GM23338 (cell line): Measurements from ENCODE around the gene KLK13. TPM values are rescaled to one million over a fixed set of nuclear protein-coding genes. Genes with fewer than 3 reads are reported as not detected.

Experiments
- ATAC-seq: fragments of 200-7000 bp; cut with Tn5 transposase; 3 replicates; pipeline ENCODE4 v1.9.1; 2020
- DNase-seq: peaks from one replicate; pipeline ENCODE4 v3.0.0-alpha.2; 2015; ENCODE audit warnings: low spot score
- H2AFZ ChIP-seq: fragments of 200-600 bp; sonication (generic); 2 replicates; pipeline ENCODE4 v1.8.0; 2016; ENCODE audit warnings: antibody characterized with exemption, mild to moderate bottlenecking, moderate library complexity
- H3F3A ChIP-seq: fragments of 200-600 bp; sonication (generic); replicated peaks from 2 replicates; pipeline ENCODE4 v1.8.0; 2017; ENCODE audit warnings: antibody characterized with exemption, mixed run types, low read depth
- H3K27ac ChIP-seq: fragments of 200-600 bp; sonication (generic); 2 replicates; pipeline ENCODE4 v1.6.1; 2016; ENCODE audit warnings: low read depth
- H3K27me3 ChIP-seq: fragments of 200-600 bp; sonication (generic); 2 replicates; pipeline ENCODE4 v1.8.0; 2016; ENCODE audit warnings: mild to moderate bottlenecking, mixed run types, moderate library complexity; ENCODE audit not compliant: insufficient read depth
- H3K36me3 ChIP-seq: fragments of 200-600 bp; sonication (generic); 2 replicates; pipeline ENCODE4 v1.8.0; 2016; ENCODE audit warnings: mild to moderate bottlenecking; ENCODE audit not compliant: insufficient read depth
- H3K4me1 ChIP-seq: fragments of 200-600 bp; sonication (generic); 2 replicates; pipeline ENCODE4 v1.8.0; 2016; ENCODE audit warnings: mild to moderate bottlenecking, moderate library complexity; ENCODE audit not compliant: insufficient read depth
- H3K4me2 ChIP-seq: fragments of 200-600 bp; sonication (generic); 2 replicates; pipeline ENCODE4 v1.7.1; 2017; ENCODE audit warnings: mixed run types
- H3K4me3 ChIP-seq: fragments of 200-600 bp; sonication (generic); 2 replicates; pipeline ENCODE4 v1.6.1; 2016; ENCODE audit warnings: mixed run types
- H3K79me2 ChIP-seq: fragments of 200-600 bp; sonication (generic); replicated peaks from 2 replicates; pipeline ENCODE4 v1.8.0; 2017; ENCODE audit warnings: mild to moderate bottlenecking; ENCODE audit not compliant: insufficient read depth
- H3K9me2 ChIP-seq: fragments of 200-600 bp; sonication (generic); 2 replicates; pipeline ENCODE4 v1.8.0; 2017; ENCODE audit not compliant: insufficient read depth
- H4K20me1 ChIP-seq: fragments of 200-600 bp; sonication (generic); replicated peaks from 2 replicates; pipeline ENCODE4 v1.8.0; 2017; ENCODE audit warnings: mild to moderate bottlenecking; ENCODE audit not compliant: insufficient read depth
- H3K27ac Mint-ChIP-seq: 2 replicates; pipeline ENCODE4 v1.8.0; 2020; ENCODE audit warnings: inconsistent platforms, mild to moderate bottlenecking, moderate library complexity, mixed read lengths
- H3K27me3 Mint-ChIP-seq: 3 replicates; pipeline ENCODE4 v1.8.0; 2022; ENCODE audit warnings: low read depth, mild to moderate bottlenecking, moderate library complexity, mixed read lengths, inconsistent platforms; ENCODE audit not compliant: insufficient read depth, poor library complexity
- H3K36me3 Mint-ChIP-seq: 3 replicates; pipeline ENCODE4 v1.8.0; 2021; ENCODE audit warnings: low read depth, mild to moderate bottlenecking, inconsistent platforms, moderate library complexity, mixed read lengths
- H3K4me1 Mint-ChIP-seq: 3 replicates; pipeline ENCODE4 v1.8.0; 2020; ENCODE audit warnings: mild to moderate bottlenecking, inconsistent platforms, mixed read lengths
- H3K4me3 Mint-ChIP-seq: 3 replicates; pipeline ENCODE4 v1.8.0; 2021; ENCODE audit warnings: moderate library complexity, mild to moderate bottlenecking, inconsistent platforms, mixed read lengths
- H3K9me3 Mint-ChIP-seq: 3 replicates; pipeline ENCODE4 v1.8.0; 2020; ENCODE audit warnings: moderate library complexity, mild to moderate bottlenecking, inconsistent platforms, mixed read lengths
- CREB1 ChIP-seq: fragments of 250-450 bp; sonication (Bioruptor Pico); IDR thresholded peaks from 2 replicates; pipeline ENCODE4 v1.5.0; 2020; ENCODE audit warnings: low read depth, mild to moderate bottlenecking, moderate library complexity
- EZH2 ChIP-seq: fragments of 200-600 bp; sonication (generic); IDR thresholded peaks from one replicate; pipeline ENCODE4 v1.8.0; 2017; ENCODE audit warnings: antibody characterized with exemption, mild to moderate bottlenecking, low read depth; ENCODE audit not compliant: unreplicated experiment
- EZH2phosphoT487 ChIP-seq: fragments of 200-600 bp; sonication (generic); IDR thresholded peaks from one replicate; pipeline ENCODE4 v1.8.1; 2018; ENCODE audit warnings: antibody characterized with exemption; ENCODE audit not compliant: unreplicated experiment
- NANOG ChIP-seq: IDR thresholded peaks from 2 replicates; pipeline ENCODE4 v1.6.1; 2016; ENCODE audit warnings: antibody characterized with exemption, borderline replicate concordance
- POLR2AphosphoS5 ChIP-seq: IDR thresholded peaks from 2 replicates; pipeline ENCODE4 v1.6.1; 2016; ENCODE audit warnings: antibody characterized with exemption, low read depth
- REST ChIP-seq: IDR thresholded peaks from one replicate; pipeline ENCODE4 v1.6.1; 2018; ENCODE audit warnings: antibody characterized with exemption; ENCODE audit not compliant: unreplicated experiment
- STAT1 ChIP-seq: IDR thresholded peaks from one replicate; pipeline ENCODE4 v1.6.1; 2016; ENCODE audit warnings: antibody characterized with exemption; ENCODE audit not compliant: unreplicated experiment
- ZNF331 ChIP-seq: fragments of 250-450 bp; sonication (Bioruptor Pico); IDR thresholded peaks from 2 replicates; pipeline ENCODE4 v1.5.0; 2020; ENCODE audit warnings: low read depth, mild to moderate bottlenecking, moderate library complexity
- ZNF462 ChIP-seq: fragments of 250-450 bp; sonication (Bioruptor Pico); IDR thresholded peaks from 2 replicates; pipeline ENCODE4 v1.5.0; 2020; ENCODE audit warnings: mild to moderate bottlenecking, moderate library complexity
- polyA plus RNA-seq: library from polyadenylated mRNA; unstranded; fragments of >200 nt; fragmentation: Nextera tagmentation; extraction: Ambion mirVana; gene quantifications from 2 replicates; pipeline ENCODE4 v1.2.1, GENCODE V29; 2016
- total RNA-seq: library from RNA; depleted of rRNA; stranded (reverse); fragments of >200 nt; shearing (Covaris generic); gene quantifications from 2 replicates; pipeline ENCODE4 v1.2.3, GENCODE V29; 2014

The KLK13 gene
- total and polyA plus RNA-seq, 2 experiments from 2014 or later = 4.5 to 5.7 TPM

GRCh38 chr19:51024924-51025323 lies 40.0 kb downstream of the KLK13 start:
- no peak overlapping the region for H3K4me2 ChIP-seq
- DNase-seq (no peak), ATAC-seq (no peak)
- no peaks in the 10 kb centered on the region for H4K20me1 ChIP-seq
- peaks cover 37% of the 10 kb centered on the region for H3K4me1 Mint-ChIP-seq
- no peak overlapping the region for H3K27ac ChIP-seq
- no peak overlapping the region for H3K4me3 ChIP-seq
- peaks cover 7% of the 10 kb centered on the region; the same call in 1 of the 2 replicates for H3K9me2 ChIP-seq
- peaks cover 2% of the 10 kb centered on the region; the same call in 1 of the 2 replicates for H3K27me3 ChIP-seq
- H3K36me3 ChIP-seq = no peaks in the 10 kb centered on the region
- H3K4me1 ChIP-seq = peaks cover 5% of the 10 kb centered on the region; the same call in 1 of the 2 replicates
- no peak overlapping the region for H3K4me3 Mint-ChIP-seq
- TF ChIP-seq NANOG (no peak), ZNF331 (CRISPR knock-in tag) (no peak), REST (no peak), POLR2AphosphoS5 (no peak), EZH2 (no peak), EZH2phosphoT487 (no peak)
- no peaks in the 10 kb centered on the region; the same call in 2 of the 3 replicates for H3K9me3 Mint-ChIP-seq
- no peaks in the 10 kb centered on the region for H3F3A ChIP-seq
- H3K27ac Mint-ChIP-seq = no peak overlapping the region
- no peaks in the 10 kb centered on the region for H3K79me2 ChIP-seq
- H3K27me3 Mint-ChIP-seq = peaks cover 18% of the 10 kb centered on the region
- H2AFZ ChIP-seq = no peak overlapping the region
- H3K36me3 Mint-ChIP-seq = peaks cover 3% of the 10 kb centered on the region; the same call in 1 of the 3 replicates

- ATAC-seq (no peak), DNase-seq (no peak)
- Histone ChIP-seq H4K20me1 (no peaks in the 10 kb centered on the region), H3K27me3 (peaks cover 11% of the 10 kb centered on the region), H2AFZ (no peak overlapping the region), H3K27ac (no peak overlapping the region), H3K4me2 (no peak overlapping the region), H3K9me2 (peaks cover under 1% of the 10 kb centered on the region; the same call in 1 of the 2 replicates), H3K4me1 (peaks cover 5% of the 10 kb centered on the region; the same call in 1 of the 2 replicates), H3F3A (no peaks in the 10 kb centered on the region), H3K79me2 (no peaks in the 10 kb centered on the region), H3K36me3 (no peaks in the 10 kb centered on the region), H3K4me3 (no peak overlapping the region)
- peaks cover 39% of the 10 kb centered on the region for H3K4me1 Mint-ChIP-seq
- H3K27ac Mint-ChIP-seq = no peak overlapping the region
- peaks cover 3% of the 10 kb centered on the region; the same call in 1 of the 3 replicates for H3K36me3 Mint-ChIP-seq
- no peaks in the 10 kb centered on the region; the same call in 2 of the 3 replicates for H3K9me3 Mint-ChIP-seq
- peaks cover 21% of the 10 kb centered on the region for H3K27me3 Mint-ChIP-seq
- H3K4me3 Mint-ChIP-seq = no peak overlapping the region
- TF ChIP-seq STAT1 (no peak), CREB1 (no peak), ZNF462 (CRISPR knock-in tag) (no peak), REST (no peak)
Observed at GRCh38 chr19:51023946-51024345, 40.9 kb downstream of the KLK13 start.
